Hepatocyte (in vitro differentiated cells): ENCODE data around the gene RAB26. TPM values are rescaled to one million over a fixed set of nuclear protein-coding genes. Genes with fewer than 3 reads are reported as not detected.

Source experiments
- DNase-seq: peaks from one replicate; pipeline ENCODE4 v3.0.0-alpha.2; 2016; ENCODE audit warnings: low spot score
- H2AFZ ChIP-seq: fragments of 200-600 bp; sonication (generic); 2 replicates; pipeline ENCODE4 v1.6.0; 2016; ENCODE audit warnings: antibody characterized with exemption, mild to moderate bottlenecking
- H3K27ac ChIP-seq: fragments of 200-600 bp; sonication (generic); 2 replicates; pipeline ENCODE4 v1.5.1; 2016; ENCODE audit warnings: mild to moderate bottlenecking
- H3K27me3 ChIP-seq: fragments of 200-600 bp; sonication (generic); 2 replicates; pipeline ENCODE4 v1.6.1; 2016
- H3K36me3 ChIP-seq: fragments of 200-600 bp; sonication (generic); replicated peaks from 2 replicates; pipeline ENCODE4 v1.5.1; 2016; ENCODE audit warnings: low read depth; ENCODE audit not compliant: insufficient read depth
- H3K4me1 ChIP-seq: fragments of 200-600 bp; sonication (generic); 2 replicates; pipeline ENCODE4 v1.5.1; 2016; ENCODE audit warnings: mild to moderate bottlenecking, moderate library complexity; ENCODE audit not compliant: insufficient read depth
- H3K4me2 ChIP-seq: fragments of 200-600 bp; sonication (generic); 2 replicates; pipeline ENCODE4 v1.6.0; 2016
- H3K4me3 ChIP-seq: fragments of 200-600 bp; sonication (generic); 2 replicates; pipeline ENCODE4 v1.5.1; 2016; ENCODE audit warnings: mild to moderate bottlenecking
- H3K79me2 ChIP-seq: fragments of 200-600 bp; sonication (generic); 2 replicates; pipeline ENCODE4 v1.6.0; 2017; ENCODE audit warnings: mild to moderate bottlenecking
- H3K9me2 ChIP-seq: fragments of 200-600 bp; sonication (generic); replicated peaks from 2 replicates; pipeline ENCODE4 v1.6.0; 2017; ENCODE audit warnings: mild to moderate bottlenecking; ENCODE audit not compliant: insufficient read depth
- H3K9me3 ChIP-seq: fragments of 200-600 bp; sonication (generic); 2 replicates; pipeline ENCODE4 v1.5.1; 2016; ENCODE audit warnings: low read depth, mild to moderate bottlenecking
- H4K20me1 ChIP-seq: fragments of 200-600 bp; sonication (generic); 2 replicates; pipeline ENCODE4 v1.6.0; 2016; ENCODE audit warnings: mild to moderate bottlenecking; ENCODE audit not compliant: insufficient read depth, poor library complexity, severe bottlenecking
- EZH2 ChIP-seq: fragments of 200-600 bp; sonication (generic); IDR thresholded peaks from 2 replicates; pipeline ENCODE4 v1.6.1; 2016; ENCODE audit warnings: antibody characterized with exemption, mild to moderate bottlenecking, borderline replicate concordance
- EZH2phosphoT487 ChIP-seq: fragments of 200-600 bp; sonication (generic); IDR thresholded peaks from one replicate; pipeline ENCODE4 v1.6.1; 2018; ENCODE audit warnings: antibody characterized with exemption, mild to moderate bottlenecking, low read depth, moderate library complexity; ENCODE audit not compliant: unreplicated experiment, severe bottlenecking
- WGBS: methylation state at CpG from one replicate; pipeline ENCODE4 v1.1.6; 2016; ENCODE audit warnings: low lambda C conversion rate; ENCODE audit errors: missing lambda C conversion rate; 5-methylcytosine and 5-hydroxymethylcytosine counted together
- polyA plus RNA-seq: library from polyadenylated mRNA; unstranded; fragments of >200 nt; fragmentation: Nextera tagmentation; extraction: Ambion mirVana; gene quantifications from 2 replicates; pipeline ENCODE4 v1.2.1, GENCODE V29; 2016
- total RNA-seq: library from RNA; depleted of rRNA; stranded (reverse); fragments of >200 nt; gene quantifications from 2 replicates; pipeline ENCODE4 v1.2.3, GENCODE V29; 2014
- TF ChIP-seq, protein P1 (sequence below): fragments of 200-600 bp; sonication (generic); IDR thresholded peaks from 2 replicates; pipeline ENCODE4 v1.5.1; 2016; ENCODE audit warnings: antibody characterized with exemption, mild to moderate bottlenecking; ENCODE audit not compliant: poor library complexity

Gene RAB26
- total and polyA plus RNA-seq, 2 experiments from 2014 or later = 8.3 to 15.0 TPM

GRCh38 chr16:2170587-2171435 is 22.4 kb downstream of the RAB26 start:
- Histone ChIP-seq H3K36me3 (no peaks in the 10 kb centered on the region), H3K27me3 (no peaks in the 10 kb centered on the region), H3K4me2 (no peak overlapping the region), H3K79me2 (no peaks in the 10 kb centered on the region), H3K27ac (no peak overlapping the region), H2AFZ (no peak overlapping the region), H4K20me1 (no peaks in the 10 kb centered on the region), H3K4me3 (no peak overlapping the region), H3K4me1 (no peaks in the 10 kb centered on the region), H3K9me3 (no peaks in the 10 kb centered on the region), H3K9me2 (no peaks in the 10 kb centered on the region)
- 98% methylated on average over 32 of the region's 47 CpGs for WGBS
- no peak for DNase-seq
- TF ChIP-seq EZH2 (no peak), EZH2phosphoT487 (no peak)
- TF ChIP-seq, protein P1, sequence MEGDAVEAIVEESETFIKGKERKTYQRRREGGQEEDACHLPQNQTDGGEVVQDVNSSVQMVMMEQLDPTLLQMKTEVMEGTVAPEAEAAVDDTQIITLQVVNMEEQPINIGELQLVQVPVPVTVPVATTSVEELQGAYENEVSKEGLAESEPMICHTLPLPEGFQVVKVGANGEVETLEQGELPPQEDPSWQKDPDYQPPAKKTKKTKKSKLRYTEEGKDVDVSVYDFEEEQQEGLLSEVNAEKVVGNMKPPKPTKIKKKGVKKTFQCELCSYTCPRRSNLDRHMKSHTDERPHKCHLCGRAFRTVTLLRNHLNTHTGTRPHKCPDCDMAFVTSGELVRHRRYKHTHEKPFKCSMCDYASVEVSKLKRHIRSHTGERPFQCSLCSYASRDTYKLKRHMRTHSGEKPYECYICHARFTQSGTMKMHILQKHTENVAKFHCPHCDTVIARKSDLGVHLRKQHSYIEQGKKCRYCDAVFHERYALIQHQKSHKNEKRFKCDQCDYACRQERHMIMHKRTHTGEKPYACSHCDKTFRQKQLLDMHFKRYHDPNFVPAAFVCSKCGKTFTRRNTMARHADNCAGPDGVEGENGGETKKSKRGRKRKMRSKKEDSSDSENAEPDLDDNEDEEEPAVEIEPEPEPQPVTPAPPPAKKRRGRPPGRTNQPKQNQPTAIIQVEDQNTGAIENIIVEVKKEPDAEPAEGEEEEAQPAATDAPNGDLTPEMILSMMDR = no peak

DNA sequence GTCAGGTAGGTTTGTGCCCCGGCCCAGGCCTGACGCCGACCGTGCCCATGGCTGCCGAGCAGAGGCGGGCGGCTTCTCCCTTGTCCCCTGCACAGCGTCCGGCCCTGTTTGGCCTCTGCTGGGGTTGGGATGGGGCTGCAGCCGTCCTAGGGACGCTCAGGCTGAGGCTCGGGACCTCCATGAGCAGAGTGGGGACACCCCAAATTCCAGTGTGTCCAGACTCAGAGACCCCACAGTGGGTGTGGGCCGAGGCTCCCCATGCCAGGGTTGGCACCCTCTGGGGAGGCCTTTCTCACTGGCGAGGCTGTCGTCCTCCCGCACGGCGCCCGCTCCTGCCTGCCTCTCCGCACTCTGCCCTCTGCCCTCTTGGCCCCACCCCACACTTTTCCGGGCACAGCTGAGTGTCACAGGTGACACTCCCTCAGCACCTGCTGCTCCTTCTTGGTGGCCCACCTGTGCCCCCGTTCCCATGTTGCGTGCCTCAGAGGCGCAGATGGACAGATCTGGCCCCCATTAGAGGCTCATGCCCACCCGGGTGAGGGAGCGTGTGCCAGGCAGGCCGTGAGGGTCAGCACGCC is 23.3 kb downstream of the RAB26 start:
- no peaks in the 10 kb centered on the region for H3K4me1 ChIP-seq
- H3K9me3 ChIP-seq = no peaks in the 10 kb centered on the region
- H3K27me3 ChIP-seq = no peaks in the 10 kb centered on the region
- H3K4me2 ChIP-seq = no peak overlapping the region
- DNase-seq = no peak
- no peaks in the 10 kb centered on the region for H3K79me2 ChIP-seq
- H3K27ac ChIP-seq = no peak overlapping the region
- H3K9me2 ChIP-seq = no peaks in the 10 kb centered on the region
- H3K36me3 ChIP-seq = no peaks in the 10 kb centered on the region
- no peak for TF ChIP-seq EZH2phosphoT487
- TF ChIP-seq, protein P1 = no peak
- TF ChIP-seq EZH2 = no peak
- no peak overlapping the region for H3K4me3 ChIP-seq
- no peaks in the 10 kb centered on the region for H4K20me1 ChIP-seq
- WGBS = 97% methylated on average over 27 of the region's 28 CpGs
- H2AFZ ChIP-seq = no peak overlapping the region

DNA sequence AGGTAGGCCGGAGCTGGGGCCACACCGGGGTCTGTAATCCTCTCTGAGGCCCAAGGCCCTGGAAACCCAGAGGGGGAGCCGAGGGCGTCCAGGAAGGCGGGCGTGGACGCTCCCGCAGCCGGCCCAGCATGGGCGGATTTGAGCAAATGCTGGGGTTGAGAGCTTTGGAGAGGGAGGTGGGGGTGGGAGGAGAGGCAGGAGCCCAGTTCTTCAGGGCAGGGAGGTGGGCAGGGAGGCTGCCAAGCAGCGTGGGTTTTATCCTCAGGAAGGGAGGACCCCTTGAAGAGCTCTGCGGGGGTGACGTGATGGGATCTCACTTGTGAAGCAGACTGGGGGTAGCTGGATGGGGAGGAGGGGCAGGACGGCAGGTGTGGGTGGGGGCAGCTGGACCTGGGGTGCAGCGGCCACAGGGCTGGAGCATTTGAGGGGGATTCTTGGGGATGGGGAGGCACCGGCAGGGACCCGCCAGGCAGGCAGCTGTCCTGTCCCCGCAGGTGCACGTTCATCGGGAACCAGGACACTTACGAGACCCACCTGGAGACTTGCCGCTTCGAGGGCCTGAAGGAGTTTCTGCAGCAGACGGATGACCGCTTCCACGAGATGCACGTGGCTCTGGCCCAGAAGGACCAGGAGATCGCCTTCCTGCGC is 24.4 kb downstream of the RAB26 start:
- no peak for DNase-seq
- Histone ChIP-seq H3K36me3 (no peaks in the 10 kb centered on the region), H4K20me1 (no peaks in the 10 kb centered on the region), H3K27me3 (no peaks in the 10 kb centered on the region), H3K4me3 (no peak overlapping the region), H3K9me2 (no peaks in the 10 kb centered on the region), H2AFZ (no peak overlapping the region), H3K4me1 (no peaks in the 10 kb centered on the region), H3K27ac (no peak overlapping the region), H3K79me2 (no peaks in the 10 kb centered on the region), H3K4me2 (no peak overlapping the region), H3K9me3 (no peaks in the 10 kb centered on the region)
- WGBS = 98% methylated on average over 28 of the region's 29 CpGs
- TF ChIP-seq EZH2phosphoT487 = no peak
- TF ChIP-seq, protein P1 = no peak
- TF ChIP-seq EZH2 = no peak
